Activated CD8-positive, alpha-beta memory T cell treated with anti-CD3 and anti-CD28 coated beads, Interleukin-2, amount 10 ng/mL, durations not matched to agents 7 days and 5 days (primary cell): ENCODE measurements around the gene HK3. TPM values are rescaled to one million over a fixed set of nuclear protein-coding genes. Genes with fewer than 3 reads are reported as not detected.

Source experiments
- ATAC-seq: fragments of 150-1000 bp; cut with Tn5 transposase; one replicate; pipeline ENCODE4 v1.10.0; 2021; ENCODE audit warnings: moderate library complexity
- CTCF ChIA-PET: fragments of 350-600 bp; sonication (Branson Sonifier 250); formaldehyde crosslinking; loops from one replicate; lab custom pipeline; 2021; ENCODE audit warnings: antibody characterized with exemption; lab: Charles Lee
- DNase-seq: peaks from one replicate; pipeline ENCODE4 v3.0.0-alpha.2; 2020
- H3K27ac Mint-ChIP-seq: one replicate; pipeline ENCODE4 v1.8.0; 2021; ENCODE audit warnings: mild to moderate bottlenecking, mixed read lengths
- H3K27me3 Mint-ChIP-seq: one replicate; pipeline ENCODE4 v1.8.0; 2021; ENCODE audit warnings: mixed read lengths
- H3K36me3 Mint-ChIP-seq: one replicate; pipeline ENCODE4 v1.8.0; 2021; ENCODE audit warnings: mild to moderate bottlenecking, mixed read lengths
- H3K4me1 Mint-ChIP-seq: one replicate; pipeline ENCODE4 v1.8.0; 2021; ENCODE audit warnings: mixed read lengths
- H3K4me3 Mint-ChIP-seq: one replicate; pipeline ENCODE4 v1.8.0; 2021; ENCODE audit warnings: mild to moderate bottlenecking, moderate library complexity, mixed read lengths
- H3K9me3 Mint-ChIP-seq: one replicate; pipeline ENCODE4 v1.8.0; 2022; ENCODE audit warnings: low read depth, mixed read lengths
- total RNA-seq, 2 experiments: library from RNA; stranded (reverse); gene quantifications; one replicate each; pipeline ENCODE4 v1.2.3, GENCODE V29; 2021

HK3 gene
- total RNA-seq, 2 experiments from 2014 or later = not detected

- DNase-seq (no peak), ATAC-seq (no peak)
- Mint-ChIP-seq H3K36me3 (no peaks in the 10 kb centered on the region), H3K27ac (no peak overlapping the region), H3K27me3 (peaks cover 2% of the 10 kb centered on the region), H3K4me3 (no peak overlapping the region), H3K9me3 (no peaks in the 10 kb centered on the region), H3K4me1 (no peaks in the 10 kb centered on the region)
- CTCF ChIA-PET = no interaction called here
These were observed 45.0 kb downstream of the HK3 start for GRCh38 chr5:176854164-176854563.

GRCh38 chr5:176853151-176853778 lies 45.9 kb downstream of the HK3 start:
- CTCF ChIA-PET = interaction anchor here (0.9 kb wide), 1 partner anchor 192 kb away, joined by 3 read pairs; no protein-coding TSS in a partner anchor
- Mint-ChIP-seq H3K9me3 (no peaks in the 10 kb centered on the region), H3K4me3 (no peak overlapping the region), H3K27me3 (peaks cover 2% of the 10 kb centered on the region), H3K4me1 (no peaks in the 10 kb centered on the region), H3K36me3 (no peaks in the 10 kb centered on the region), H3K27ac (no peak overlapping the region)
- no peak for DNase-seq
- no peak for ATAC-seq

GRCh38 chr5:176851871-176852658 lies 47.1 kb downstream of the HK3 start:
- no peak for ATAC-seq
- H3K27ac Mint-ChIP-seq = no peak overlapping the region
- CTCF ChIA-PET = no interaction called here
- H3K27me3 Mint-ChIP-seq = peaks cover 3% of the 10 kb centered on the region
- no peaks in the 10 kb centered on the region for H3K36me3 Mint-ChIP-seq
- H3K9me3 Mint-ChIP-seq = no peaks in the 10 kb centered on the region
- H3K4me1 Mint-ChIP-seq = no peaks in the 10 kb centered on the region
- no peak for DNase-seq
- no peak overlapping the region for H3K4me3 Mint-ChIP-seq

GRCh38 chr5:176851380-176851779 lies 47.8 kb downstream of the HK3 start:
- no peaks in the 10 kb centered on the region for H3K36me3 Mint-ChIP-seq
- H3K4me3 Mint-ChIP-seq = no peak overlapping the region
- no peak for DNase-seq
- H3K9me3 Mint-ChIP-seq = no peaks in the 10 kb centered on the region
- CTCF ChIA-PET = no interaction called here
- peaks cover 4% of the 10 kb centered on the region for H3K27me3 Mint-ChIP-seq
- H3K27ac Mint-ChIP-seq = no peak overlapping the region
- no peak for ATAC-seq
- no peaks in the 10 kb centered on the region for H3K4me1 Mint-ChIP-seq

GRCh38 chr5:176850371-176851245 lies 48.5 kb downstream of the HK3 start:
- no peaks in the 10 kb centered on the region for H3K4me1 Mint-ChIP-seq
- H3K9me3 Mint-ChIP-seq = no peaks in the 10 kb centered on the region
- peaks cover 6% of the 10 kb centered on the region for H3K27me3 Mint-ChIP-seq
- no peak overlapping the region for H3K27ac Mint-ChIP-seq
- CTCF ChIA-PET = no interaction called here
- no peak for ATAC-seq
- H3K4me3 Mint-ChIP-seq = no peak overlapping the region
- H3K36me3 Mint-ChIP-seq = no peaks in the 10 kb centered on the region
- no peak for DNase-seq

- ATAC-seq (no peak), DNase-seq (no peak)
- Mint-ChIP-seq H3K4me3 (no peak overlapping the region), H3K9me3 (no peaks in the 10 kb centered on the region), H3K27ac (no peak overlapping the region), H3K36me3 (no peaks in the 10 kb centered on the region), H3K27me3 (peaks cover 12% of the 10 kb centered on the region), H3K4me1 (no peaks in the 10 kb centered on the region)
- CTCF ChIA-PET = no interaction called here
These were observed 49.4 kb downstream of the HK3 start for GRCh38 chr5:176849611-176850227.

GRCh38 chr5:176848651-176849050 lies 50.5 kb downstream of the HK3 start:
- Mint-ChIP-seq H3K27me3 (peaks cover 12% of the 10 kb centered on the region), H3K4me3 (no peak overlapping the region), H3K4me1 (no peaks in the 10 kb centered on the region), H3K9me3 (no peaks in the 10 kb centered on the region), H3K36me3 (no peaks in the 10 kb centered on the region), H3K27ac (no peak overlapping the region)
- DNase-seq (no peak), ATAC-seq (no peak)
- CTCF ChIA-PET = no interaction called here

- H3K4me1 Mint-ChIP-seq = no peaks in the 10 kb centered on the region
- no peaks in the 10 kb centered on the region for H3K9me3 Mint-ChIP-seq
- CTCF ChIA-PET = no interaction called here
- no peak for ATAC-seq
- H3K36me3 Mint-ChIP-seq = no peaks in the 10 kb centered on the region
- DNase-seq = no peak
- no peak overlapping the region for H3K27ac Mint-ChIP-seq
- peaks cover 12% of the 10 kb centered on the region for H3K27me3 Mint-ChIP-seq
- H3K4me3 Mint-ChIP-seq = no peak overlapping the region
These were observed 51.3 kb downstream of the HK3 start for GRCh38 chr5:176847726-176848290.

- no peaks in the 10 kb centered on the region for H3K36me3 Mint-ChIP-seq
- DNase-seq (no peak), ATAC-seq (no peak)
- no peak overlapping the region for H3K27ac Mint-ChIP-seq
- no peaks in the 10 kb centered on the region for H3K9me3 Mint-ChIP-seq
- CTCF ChIA-PET = no interaction called here
- no peaks in the 10 kb centered on the region for H3K4me1 Mint-ChIP-seq
- H3K27me3 Mint-ChIP-seq = peaks cover 12% of the 10 kb centered on the region
- H3K4me3 Mint-ChIP-seq = no peak overlapping the region
These were observed 52.0 kb downstream of the HK3 start for GRCh38 chr5:176847148-176847547.

- Mint-ChIP-seq H3K9me3 (no peaks in the 10 kb centered on the region), H3K4me3 (no peak overlapping the region), H3K36me3 (no peaks in the 10 kb centered on the region), H3K27ac (no peak overlapping the region), H3K27me3 (peaks cover 12% of the 10 kb centered on the region), H3K4me1 (no peaks in the 10 kb centered on the region)
- CTCF ChIA-PET = no interaction called here
- ATAC-seq = no peak
- no peak for DNase-seq
These were observed 52.6 kb downstream of the HK3 start for GRCh38 chr5:176846335-176847140.

- Mint-ChIP-seq H3K4me1 (no peaks in the 10 kb centered on the region), H3K9me3 (no peaks in the 10 kb centered on the region), H3K27me3 (peaks cover 12% of the 10 kb centered on the region), H3K27ac (no peak overlapping the region), H3K4me3 (no peak overlapping the region), H3K36me3 (no peaks in the 10 kb centered on the region)
- CTCF ChIA-PET = no interaction called here
- ATAC-seq (no peak), DNase-seq (no peak)
These were observed 53.8 kb downstream of the HK3 start for GRCh38 chr5:176845392-176845713.

- Mint-ChIP-seq H3K27ac (no peak overlapping the region), H3K27me3 (peaks cover 12% of the 10 kb centered on the region), H3K4me1 (no peaks in the 10 kb centered on the region), H3K9me3 (no peaks in the 10 kb centered on the region), H3K36me3 (no peaks in the 10 kb centered on the region), H3K4me3 (no peak overlapping the region)
- ATAC-seq (no peak), DNase-seq (no peak)
- CTCF ChIA-PET = no interaction called here
These were observed 54.3 kb downstream of the HK3 start for GRCh38 chr5:176844706-176845391.
